Activated B cell treated with CpG ODN at 0.5 μM for 24 hours (primary cell): ENCODE measurements around the gene GPR17. TPM values are rescaled to one million over a fixed set of nuclear protein-coding genes. Genes with fewer than 3 reads are reported as not detected.

Experiments
- ATAC-seq: fragments of 200-7000 bp; cut with Tn5 transposase; one replicate; pipeline ENCODE4 v1.10.0; 2021; ENCODE audit warnings: low read depth, mild to moderate bottlenecking, moderate library complexity
- CTCF ChIA-PET: fragments of 350-600 bp; sonication (Branson Sonifier 250); formaldehyde crosslinking; loops from one replicate; lab custom pipeline; 2021; ENCODE audit warnings: antibody characterized with exemption; lab: Charles Lee
- POLR2A ChIA-PET: fragments of 350-600 bp; sonication (Branson Sonifier 250); formaldehyde crosslinking; loops from one replicate; lab custom pipeline; 2021; ENCODE audit warnings: antibody characterized with exemption; lab: Charles Lee
- DNase-seq: peaks from one replicate; pipeline ENCODE4 v3.0.0; 2022
- H3K27ac Mint-ChIP-seq: one replicate; pipeline ENCODE4 v1.8.0; 2020; ENCODE audit warnings: mixed read lengths
- H3K27me3 Mint-ChIP-seq: one replicate; pipeline ENCODE4 v1.8.0; 2021; ENCODE audit warnings: mixed read lengths
- H3K36me3 Mint-ChIP-seq: one replicate; pipeline ENCODE4 v1.8.0; 2021; ENCODE audit warnings: low read depth, mixed read lengths
- H3K4me1 Mint-ChIP-seq: one replicate; pipeline ENCODE4 v1.8.0; 2021; ENCODE audit warnings: mixed read lengths
- H3K4me3 Mint-ChIP-seq: one replicate; pipeline ENCODE4 v1.8.0; 2020; ENCODE audit warnings: mild to moderate bottlenecking, mixed read lengths
- H3K9me3 Mint-ChIP-seq: one replicate; pipeline ENCODE4 v1.8.0; 2020; ENCODE audit warnings: mixed read lengths
- intact Hi-C: fragments of 100-400 bp; cut with micrococcal nuclease; formaldehyde crosslinking; loops from one replicate; pipeline ENCODE4 v1.15.1; 2024
- total RNA-seq: library from RNA; stranded (reverse); gene quantifications from 2 replicates; pipeline ENCODE4 v1.2.3, GENCODE V29; 2022
- TF ChIP-seq, protein P1 (sequence below): fragments of 200-600 bp; IDR thresholded peaks from one replicate; pipeline ENCODE4 v1.8.0; 2022; ENCODE audit warnings: antibody characterized with exemption, mild to moderate bottlenecking

Gene GPR17
- total RNA-seq, 1 donor from 2014 or later: not detected

DNA sequence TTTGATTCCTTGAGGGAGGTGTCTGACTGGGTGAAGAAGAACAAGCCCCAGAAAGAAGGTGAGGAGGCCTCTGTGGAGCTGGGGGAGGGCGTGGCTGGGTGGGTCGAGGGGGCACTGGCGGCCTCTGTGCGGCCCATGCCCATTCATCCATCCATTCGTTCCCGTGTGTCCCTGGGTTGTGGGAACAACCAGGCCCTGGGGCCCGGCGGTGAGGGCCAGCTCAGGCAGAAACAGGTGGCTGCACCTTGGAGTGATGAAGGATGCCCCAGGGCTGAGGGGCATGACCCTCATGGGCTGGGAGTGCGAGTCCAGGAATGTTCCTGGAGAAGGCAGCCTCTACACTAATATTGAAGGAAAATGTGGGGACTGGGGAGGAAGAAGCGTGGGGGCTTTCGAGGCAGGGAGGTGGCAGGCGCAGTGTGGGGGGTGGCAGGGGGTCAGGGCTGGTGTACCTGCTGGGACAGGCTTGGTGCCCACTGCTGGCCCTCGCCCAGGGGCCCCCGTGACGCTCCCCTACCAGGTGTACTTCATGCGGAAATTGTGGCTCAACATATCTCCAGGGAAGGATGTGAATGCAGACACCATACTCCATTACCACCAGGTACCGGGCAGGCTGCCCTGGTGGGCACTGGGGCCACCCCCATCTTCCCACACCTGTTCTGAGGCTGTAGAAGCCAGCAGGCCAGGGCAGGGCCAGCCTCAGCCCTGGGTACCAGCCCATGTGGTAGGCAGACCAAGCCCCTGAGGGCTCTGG is 11.2 kb upstream of the GPR17 start:
- Mint-ChIP-seq H3K27ac (peak overlapping the region; percentile 83), H3K9me3 (no peaks in the 10 kb centered on the region), H3K27me3 (no peaks in the 10 kb centered on the region), H3K36me3 (no peaks in the 10 kb centered on the region), H3K4me3 (no peak overlapping the region), H3K4me1 (peaks cover 98% of the 10 kb centered on the region)
- ChIA-PET POLR2A (interaction anchor here (0.5 to 0.8 kb wide), 2 partner anchors 44 to 593 kb away, joined by 3 to 4 read pairs; no protein-coding TSS in a partner anchor), CTCF (interaction anchor here (0.5 kb wide), 1 partner anchor 471 kb away, joined by 3 read pairs; no protein-coding TSS in a partner anchor)
- no peak for DNase-seq
- no peak for ATAC-seq
- intact Hi-C loops: loop anchor here (10.0 kb wide), 1 partner anchor 550 kb away; no protein-coding TSS in a partner anchor
- TF ChIP-seq, protein P1, sequence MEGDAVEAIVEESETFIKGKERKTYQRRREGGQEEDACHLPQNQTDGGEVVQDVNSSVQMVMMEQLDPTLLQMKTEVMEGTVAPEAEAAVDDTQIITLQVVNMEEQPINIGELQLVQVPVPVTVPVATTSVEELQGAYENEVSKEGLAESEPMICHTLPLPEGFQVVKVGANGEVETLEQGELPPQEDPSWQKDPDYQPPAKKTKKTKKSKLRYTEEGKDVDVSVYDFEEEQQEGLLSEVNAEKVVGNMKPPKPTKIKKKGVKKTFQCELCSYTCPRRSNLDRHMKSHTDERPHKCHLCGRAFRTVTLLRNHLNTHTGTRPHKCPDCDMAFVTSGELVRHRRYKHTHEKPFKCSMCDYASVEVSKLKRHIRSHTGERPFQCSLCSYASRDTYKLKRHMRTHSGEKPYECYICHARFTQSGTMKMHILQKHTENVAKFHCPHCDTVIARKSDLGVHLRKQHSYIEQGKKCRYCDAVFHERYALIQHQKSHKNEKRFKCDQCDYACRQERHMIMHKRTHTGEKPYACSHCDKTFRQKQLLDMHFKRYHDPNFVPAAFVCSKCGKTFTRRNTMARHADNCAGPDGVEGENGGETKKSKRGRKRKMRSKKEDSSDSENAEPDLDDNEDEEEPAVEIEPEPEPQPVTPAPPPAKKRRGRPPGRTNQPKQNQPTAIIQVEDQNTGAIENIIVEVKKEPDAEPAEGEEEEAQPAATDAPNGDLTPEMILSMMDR: no peak

- H3K36me3 Mint-ChIP-seq: no peaks in the 10 kb centered on the region
- intact Hi-C loops: loop anchor here (10.0 kb wide), 1 partner anchor 551 kb away; no protein-coding TSS in a partner anchor
- no peaks in the 10 kb centered on the region for H3K27me3 Mint-ChIP-seq
- ATAC-seq (no peak), DNase-seq (no peak)
- POLR2A ChIA-PET: no interaction called here
- H3K4me1 Mint-ChIP-seq: peaks cover 98% of the 10 kb centered on the region
- TF ChIP-seq, protein P1: no peak
- CTCF ChIA-PET: no interaction called here
- H3K27ac Mint-ChIP-seq: peak overlapping the region; percentile 83
- H3K4me3 Mint-ChIP-seq: no peak overlapping the region
- no peaks in the 10 kb centered on the region for H3K9me3 Mint-ChIP-seq
Observed at GRCh38 chr2:127635380-127636237, 10.3 kb upstream of the GPR17 start.

DNA sequence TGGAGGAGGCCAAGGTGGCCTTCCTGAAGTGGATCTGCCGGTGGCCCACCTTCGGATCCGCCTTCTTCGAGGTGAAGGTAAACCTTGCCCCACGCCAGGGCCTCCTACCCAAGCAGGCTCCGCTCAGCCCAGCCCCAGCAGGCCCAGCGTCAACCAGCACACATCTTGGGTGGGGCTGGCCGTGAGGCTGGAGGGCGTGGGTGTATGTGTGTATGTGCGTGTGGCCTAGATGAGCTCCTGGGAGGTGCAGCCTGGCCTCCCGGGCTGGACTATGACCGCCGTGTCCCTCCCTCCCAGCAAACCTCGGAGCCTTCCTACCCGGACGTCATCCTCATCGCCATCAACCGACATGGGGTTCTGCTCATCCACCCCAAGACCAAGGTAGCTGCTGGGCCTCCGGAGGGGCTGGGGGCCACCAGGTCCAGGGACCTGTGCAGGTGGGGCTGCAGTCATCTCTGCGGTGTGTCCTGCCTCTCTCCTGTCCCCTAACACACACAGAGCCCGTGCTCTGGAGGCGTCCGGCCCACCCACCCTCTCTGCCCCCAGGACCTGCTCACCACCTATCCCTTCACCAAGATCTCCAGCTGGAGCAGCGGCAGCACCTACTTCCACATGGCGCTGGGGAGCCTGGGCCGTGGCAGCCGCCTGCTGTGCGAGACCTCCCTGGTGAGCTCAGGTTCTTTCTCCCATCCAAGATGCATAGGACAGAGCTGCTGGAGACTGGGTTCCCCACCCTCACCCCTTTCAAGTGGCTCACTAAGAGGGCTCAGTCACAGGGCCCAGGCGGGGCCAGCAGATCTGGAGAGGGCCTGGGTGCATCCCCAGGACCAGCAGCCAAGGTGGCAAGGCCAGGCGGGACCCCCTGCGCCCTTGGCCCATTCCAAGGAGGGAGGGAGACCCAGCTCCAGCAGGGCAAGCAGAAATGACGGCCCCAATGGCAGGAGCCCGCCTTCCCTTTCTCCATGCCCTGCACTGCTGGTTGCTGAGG is 9.4 kb upstream of the GPR17 start:
- Mint-ChIP-seq H3K36me3 (no peaks in the 10 kb centered on the region), H3K4me1 (peaks cover 98% of the 10 kb centered on the region), H3K27me3 (no peaks in the 10 kb centered on the region), H3K9me3 (no peaks in the 10 kb centered on the region), H3K27ac (peak overlapping the region; percentile 72), H3K4me3 (peak overlapping the region; percentile 50)
- ChIA-PET CTCF (interaction anchor here (6.2 kb wide), 1 partner anchor 45 kb away, joined by 41 read pairs; no protein-coding TSS in a partner anchor), POLR2A (no interaction called here)
- TF ChIP-seq, protein P1: no peak
- intact Hi-C loops: loop anchor here (10.0 kb wide), 1 partner anchor 552 kb away; no protein-coding TSS in a partner anchor
- DNase-seq: no peak
- no peak for ATAC-seq

GRCh38 chr2:127637236-127637630 is 8.7 kb upstream of the GPR17 start:
- H3K27ac Mint-ChIP-seq: peak overlapping the region; percentile 79
- peaks cover 96% of the 10 kb centered on the region for H3K4me1 Mint-ChIP-seq
- TF ChIP-seq, protein P1: no peak
- H3K4me3 Mint-ChIP-seq: no peak overlapping the region
- no peaks in the 10 kb centered on the region for H3K36me3 Mint-ChIP-seq
- DNase-seq: no peak
- POLR2A ChIA-PET: interaction anchor here (0.7 to 5.2 kb wide), 3 partner anchors 64 to 242 kb away, joined by 6 to 24 read pairs (median 13); partner anchors contain the start of gene SFT2D3
- H3K9me3 Mint-ChIP-seq: no peaks in the 10 kb centered on the region
- no peaks in the 10 kb centered on the region for H3K27me3 Mint-ChIP-seq
- CTCF ChIA-PET: interaction anchor here (6.2 kb wide), 1 partner anchor 46 kb away, joined by 41 read pairs; no protein-coding TSS in a partner anchor
- intact Hi-C loops: loop anchor here (10.0 kb wide), 1 partner anchor 552 kb away; no protein-coding TSS in a partner anchor
- ATAC-seq: no peak
